H9 (cell line): ENCODE results near the gene BMPR1A. TPM values are rescaled to one million over a fixed set of nuclear protein-coding genes. Genes with fewer than 3 reads are reported as not detected.
A peak's percentile ranks its signal among the peaks of the same experiment; 100 is the strongest.

Experiments
- DNase-seq: peaks from one replicate; pipeline ENCODE4 v3.0.0-alpha.2; 2017
- H2AFZ ChIP-seq: one replicate; pipeline ENCODE4 v1.6.1; 2013; ENCODE audit warnings: mild to moderate bottlenecking, low read length, control low read depth, moderate library complexity
- H2AK5ac ChIP-seq: 2 replicates; pipeline ENCODE4 v1.6.1; 2013; ENCODE audit warnings: low read length, control low read depth, mixed read lengths; ENCODE audit not compliant: insufficient read length
- H2BK120ac ChIP-seq: one replicate; pipeline ENCODE4 v1.6.1; 2013; ENCODE audit warnings: low read depth, mild to moderate bottlenecking, low read length, control low read depth, inconsistent platforms; ENCODE audit not compliant: poor library complexity, severe bottlenecking
- H2BK12ac ChIP-seq: 2 replicates; pipeline ENCODE4 v1.6.1; 2013; ENCODE audit warnings: low read length, control low read depth, mixed read lengths, low read depth; ENCODE audit not compliant: insufficient read length
- H2BK15ac ChIP-seq: 2 replicates; pipeline ENCODE4 v1.6.1; 2013; ENCODE audit warnings: low read depth, low read length, control low read depth
- H2BK20ac ChIP-seq: one replicate; pipeline ENCODE4 v1.6.1; 2013; ENCODE audit warnings: low read depth, mild to moderate bottlenecking, low read length, control low read depth, inconsistent platforms; ENCODE audit not compliant: poor library complexity, severe bottlenecking
- H2BK5ac ChIP-seq: 2 replicates; pipeline ENCODE4 v1.6.1; 2013; ENCODE audit warnings: low read length, control low read depth, mixed read lengths; ENCODE audit not compliant: insufficient read length
- H3K14ac ChIP-seq: 2 replicates; pipeline ENCODE4 v1.6.1; 2013; ENCODE audit warnings: low read length, control low read depth; ENCODE audit not compliant: insufficient read depth
- H3K18ac ChIP-seq: 2 replicates; pipeline ENCODE4 v1.6.1; 2013; ENCODE audit warnings: low read depth, mild to moderate bottlenecking, mixed read lengths, low read length, control low read depth; ENCODE audit not compliant: insufficient read length
- H3K23ac ChIP-seq: 2 replicates; pipeline ENCODE4 v1.6.1; 2013; ENCODE audit warnings: low read length, control low read depth, mixed read lengths, low read depth; ENCODE audit not compliant: insufficient read length
- H3K23me2 ChIP-seq: 2 replicates; pipeline ENCODE4 v1.6.1; 2013; ENCODE audit warnings: low read depth, mild to moderate bottlenecking, mixed read lengths, low read length, control low read depth; ENCODE audit not compliant: insufficient read length, poor library complexity, severe bottlenecking
- H3K27ac ChIP-seq: 2 replicates; pipeline ENCODE4 v1.5.1; 2013; ENCODE audit warnings: low read length, control low read depth, mixed read lengths, low read depth; ENCODE audit not compliant: insufficient read length
- H3K27me3 ChIP-seq: 2 replicates; pipeline ENCODE4 v1.6.1; 2013; ENCODE audit warnings: low read length, control low read depth, inconsistent platforms; ENCODE audit not compliant: insufficient read depth
- H3K4ac ChIP-seq: 2 replicates; pipeline ENCODE4 v1.6.1; 2013; ENCODE audit warnings: low read depth, mild to moderate bottlenecking, control low read depth, inconsistent platforms, low read length, moderate library complexity
- H3K4me1 ChIP-seq: 2 replicates; pipeline ENCODE4 v1.6.1; 2013; ENCODE audit warnings: low read length, control low read depth, inconsistent platforms; ENCODE audit not compliant: insufficient read depth
- H3K4me2 ChIP-seq: 2 replicates; pipeline ENCODE4 v1.6.1; 2013; ENCODE audit warnings: low read length, control low read depth, mixed read lengths; ENCODE audit not compliant: insufficient read length, insufficient read depth
- H3K56ac ChIP-seq: 2 replicates; pipeline ENCODE4 v1.6.1; 2013; ENCODE audit warnings: low read depth, mild to moderate bottlenecking, mixed read lengths, low read length, control low read depth; ENCODE audit not compliant: insufficient read length
- H3K79me1 ChIP-seq: 2 replicates; pipeline ENCODE4 v1.6.1; 2013; ENCODE audit warnings: low read depth, mild to moderate bottlenecking, moderate library complexity, low read length, control low read depth, inconsistent platforms; ENCODE audit not compliant: insufficient read depth, poor library complexity, severe bottlenecking
- H3K79me2 ChIP-seq: 2 replicates; pipeline ENCODE4 v1.6.1; 2013; ENCODE audit warnings: low read length, control low read depth, inconsistent platforms; ENCODE audit not compliant: insufficient read depth
- H3K9ac ChIP-seq: 2 replicates; pipeline ENCODE4 v1.6.1; 2013; ENCODE audit warnings: low read length, control low read depth, mixed read lengths; ENCODE audit not compliant: insufficient read length; ENCODE audit errors: extremely low read depth
- H3K9me3 ChIP-seq: one replicate; pipeline ENCODE4 v1.6.1; 2013; ENCODE audit warnings: low read depth, low read length, inconsistent platforms; ENCODE audit not compliant: control insufficient read depth
- H3T11ph ChIP-seq: one replicate; pipeline ENCODE4 v1.6.1; 2013; ENCODE audit warnings: mild to moderate bottlenecking, low read length, control low read depth, inconsistent platforms
- H4K20me1 ChIP-seq: one replicate; pipeline ENCODE4 v1.6.1; 2013; ENCODE audit not compliant: control insufficient read depth, insufficient read length, insufficient read depth
- H4K5ac ChIP-seq: 2 replicates; pipeline ENCODE4 v1.6.1; 2013; ENCODE audit warnings: low read depth, mild to moderate bottlenecking, mixed read lengths, low read length, control low read depth; ENCODE audit not compliant: insufficient read length
- H4K8ac ChIP-seq: replicated peaks from 2 replicates; pipeline ENCODE4 v1.6.1; 2013; ENCODE audit warnings: low read length, control low read depth, mixed read lengths, low read depth; ENCODE audit not compliant: insufficient read length
- H4K91ac ChIP-seq: 2 replicates; pipeline ENCODE4 v1.6.1; 2013; ENCODE audit warnings: low read depth, mild to moderate bottlenecking, moderate library complexity, mixed read lengths, low read length, control low read depth; ENCODE audit not compliant: insufficient read length
- H3K27ac Mint-ChIP-seq, 3 experiments: 2 replicates in 2 of 3; 3 replicates in 1 of 3; pipeline ENCODE4 v1.8.0; 2020 to 2021; ENCODE audit warnings: mixed read lengths in 3 of 3, mild to moderate bottlenecking in 1 of 3, moderate library complexity in 1 of 3
- H3K27me3 Mint-ChIP-seq: 2 replicates; pipeline ENCODE4 v1.8.0; 2021; ENCODE audit warnings: low read depth, mild to moderate bottlenecking, moderate library complexity, mixed read lengths
- H3K36me3 Mint-ChIP-seq, 3 experiments: 2 replicates in 2 of 3; 3 replicates in 1 of 3; pipeline ENCODE4 v1.8.0; 2020 to 2021; ENCODE audit warnings: low read depth in 3 of 3, mixed read lengths in 3 of 3; ENCODE audit not compliant: insufficient read depth in 1 of 3
- H3K4me1 Mint-ChIP-seq, 2 experiments: 2 replicates each; pipeline ENCODE4 v1.8.0; 2020; ENCODE audit warnings: mixed read lengths in 2 of 2
- H3K4me3 Mint-ChIP-seq, 2 experiments: 2 replicates in 1 of 2; 3 replicates in 1 of 2; pipeline ENCODE4 v1.8.0; 2020 to 2021; ENCODE audit warnings: mild to moderate bottlenecking in 2 of 2, mixed read lengths in 2 of 2, moderate library complexity in 1 of 2
- H3K9me3 Mint-ChIP-seq, 2 experiments: 2 replicates in 1 of 2; 3 replicates in 1 of 2; pipeline ENCODE4 v1.8.0; 2020; ENCODE audit warnings: mild to moderate bottlenecking in 2 of 2, mixed read lengths in 2 of 2, moderate library complexity in 1 of 2
- WGBS: extraction: QIAGEN DNeasy Blood & Tissue Kit; methylation state at CpG from one replicate; pipeline ENCODE4 v1.1.7; 2013; ENCODE audit warnings: missing lambda C conversion rate, low lambda C conversion rate, mixed read lengths; ENCODE audit not compliant: insufficient read length; ENCODE audit errors: extremely low coverage; 5-methylcytosine and 5-hydroxymethylcytosine counted together
- total RNA-seq: library from RNA; stranded (reverse); gene quantifications from 2 replicates; pipeline ENCODE4 v1.2.1, GENCODE V29; 2021
- TF ChIP-seq, protein P1 (sequence below): fragments of 200-600 bp; sonication (generic); conservative IDR thresholded peaks from 3 replicates; pipeline ENCODE4 v1.8.0; 2021; ENCODE audit warnings: antibody characterized with exemption, mild to moderate bottlenecking

BMPR1A gene
- total RNA-seq, 1 experiment from 2014 or later: 138 TPM

DNA sequence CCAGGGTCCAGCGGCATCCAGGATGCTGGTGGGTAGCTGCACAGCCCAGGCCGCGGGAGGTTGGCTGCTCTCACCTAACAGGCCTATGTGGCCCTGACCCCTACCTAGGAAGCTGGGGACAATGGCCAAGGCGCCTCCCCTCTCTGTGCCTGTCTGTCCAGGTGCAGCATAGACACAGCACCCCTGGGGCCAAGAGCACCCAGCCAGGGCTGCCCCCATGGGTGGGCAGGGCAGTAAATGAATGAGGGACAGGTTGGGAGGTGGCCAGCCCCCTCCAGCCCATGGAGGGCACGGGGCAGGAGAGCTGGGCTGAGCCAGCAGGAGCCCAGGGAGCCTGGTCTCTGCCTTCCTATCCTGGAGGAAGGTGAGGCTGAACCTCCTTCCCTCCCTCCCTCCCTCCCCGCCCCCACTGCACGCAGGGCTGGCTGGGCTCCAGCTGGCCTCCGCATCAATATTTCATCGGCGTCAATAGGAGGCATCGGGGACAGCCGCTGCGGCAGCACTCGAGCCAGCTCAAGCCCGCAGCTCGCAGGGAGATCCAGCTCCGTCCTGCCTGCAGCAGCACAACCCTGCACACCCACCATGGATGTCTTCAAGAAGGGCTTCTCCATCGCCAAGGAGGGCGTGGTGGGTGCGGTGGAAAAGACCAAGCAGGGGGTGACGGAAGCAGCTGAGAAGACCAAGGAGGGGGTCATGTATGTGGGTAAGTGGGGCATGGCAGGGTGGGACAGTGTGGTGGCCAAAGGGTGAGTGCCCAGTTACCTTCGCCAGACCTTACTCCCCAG is 201.9 kb downstream of the BMPR1A start, which contains the start of gene SNCG:
SNCG (plus strand) TSS at position 484 of the 785 bp plus-strand sequence; CDS start at position 583, 99 bp downstream.
- H3K56ac ChIP-seq: no peak within 1 kb of the TSS
- H3T11ph ChIP-seq: no peak within 1 kb of the TSS
- no peak within 1 kb of the TSS for H2AK5ac ChIP-seq
- no peaks in the 10 kb centered on the region; the same call in 1 of the 2 replicates for H3K27me3 Mint-ChIP-seq
- no peak within 1 kb of the TSS for H3K9ac ChIP-seq
- TF ChIP-seq, protein P1, sequence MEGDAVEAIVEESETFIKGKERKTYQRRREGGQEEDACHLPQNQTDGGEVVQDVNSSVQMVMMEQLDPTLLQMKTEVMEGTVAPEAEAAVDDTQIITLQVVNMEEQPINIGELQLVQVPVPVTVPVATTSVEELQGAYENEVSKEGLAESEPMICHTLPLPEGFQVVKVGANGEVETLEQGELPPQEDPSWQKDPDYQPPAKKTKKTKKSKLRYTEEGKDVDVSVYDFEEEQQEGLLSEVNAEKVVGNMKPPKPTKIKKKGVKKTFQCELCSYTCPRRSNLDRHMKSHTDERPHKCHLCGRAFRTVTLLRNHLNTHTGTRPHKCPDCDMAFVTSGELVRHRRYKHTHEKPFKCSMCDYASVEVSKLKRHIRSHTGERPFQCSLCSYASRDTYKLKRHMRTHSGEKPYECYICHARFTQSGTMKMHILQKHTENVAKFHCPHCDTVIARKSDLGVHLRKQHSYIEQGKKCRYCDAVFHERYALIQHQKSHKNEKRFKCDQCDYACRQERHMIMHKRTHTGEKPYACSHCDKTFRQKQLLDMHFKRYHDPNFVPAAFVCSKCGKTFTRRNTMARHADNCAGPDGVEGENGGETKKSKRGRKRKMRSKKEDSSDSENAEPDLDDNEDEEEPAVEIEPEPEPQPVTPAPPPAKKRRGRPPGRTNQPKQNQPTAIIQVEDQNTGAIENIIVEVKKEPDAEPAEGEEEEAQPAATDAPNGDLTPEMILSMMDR: no peak
- H3K23me2 ChIP-seq: no peaks in the 10 kb centered on the region
- no peak within 1 kb of the TSS for H4K8ac ChIP-seq
- no peaks in the 10 kb centered on the region for H3K9me3 ChIP-seq
- H3K23ac ChIP-seq: no peak within 1 kb of the TSS
- peaks cover 0 to 7% (median 2%) of the 10 kb centered on the region in 3 experiments; a peak in 3 of 7 replicates for H3K36me3 Mint-ChIP-seq
- H4K5ac ChIP-seq: no peak within 1 kb of the TSS
- H3K4me3 Mint-ChIP-seq: no peak within 1 kb of the TSS; a peak in 2 of 5 replicates
- H3K27ac Mint-ChIP-seq: peak within 1 kb of the TSS; percentile 64 to 89 (median 76); a peak in 4 of 7 replicates
- H3K4me1 ChIP-seq: peaks cover 11% of the 10 kb centered on the region; the same call in 1 of the 2 replicates
- peak; percentile 48 for DNase-seq
- no CpG with 5 or more reads among the region's 22 CpGs for WGBS
- H2BK12ac ChIP-seq: no peak within 1 kb of the TSS
- no peak within 1 kb of the TSS for H2BK120ac ChIP-seq
- peaks cover 48 to 55% of the 10 kb centered on the region in 2 experiments for H3K4me1 Mint-ChIP-seq
- H4K20me1 ChIP-seq: no peaks in the 10 kb centered on the region
- H3K9me3 Mint-ChIP-seq: peaks cover 2 to 7% of the 10 kb centered on the region in 2 experiments
- no peaks in the 10 kb centered on the region for H3K79me2 ChIP-seq
- no peaks in the 10 kb centered on the region for H3K79me1 ChIP-seq
- no peak within 1 kb of the TSS for H2AFZ ChIP-seq
- H3K4me2 ChIP-seq: no peak within 1 kb of the TSS
- no peak within 1 kb of the TSS for H3K4ac ChIP-seq
- peak within 1 kb of the TSS; percentile 44 for H3K18ac ChIP-seq
- H3K14ac ChIP-seq: peak within 1 kb of the TSS; percentile 54
- no peak within 1 kb of the TSS for H4K91ac ChIP-seq
- H3K27me3 ChIP-seq: no peaks in the 10 kb centered on the region
- no peak within 1 kb of the TSS for H3K27ac ChIP-seq
- H2BK15ac ChIP-seq: no peak within 1 kb of the TSS
- H2BK20ac ChIP-seq: no peak within 1 kb of the TSS
- H2BK5ac ChIP-seq: no peak within 1 kb of the TSS
